Coronary artery (tissue), 2 donors: ENCODE data around the gene BEGAIN.

Source experiments
- DNase-seq: peaks from one replicate; pipeline ENCODE4 v3.0.0-alpha.2; 2017; ENCODE audit warnings: low spot score
- H3K27ac ChIP-seq, 2 donors: fragments of 200-600 bp; sonication (generic); one replicate each; pipeline ENCODE4 v1.5.1; 2016 to 2019
- H3K4me3 ChIP-seq: fragments of 200-600 bp; sonication (generic); 2 replicates; pipeline ENCODE4 v1.5.1; 2016; ENCODE audit warnings: mild to moderate bottlenecking, moderate library complexity
- TF ChIP-seq, protein P1 (sequence below): fragments of 200-600 bp; sonication (generic); IDR thresholded peaks from one replicate; pipeline ENCODE4 v1.5.1; 2019; ENCODE audit warnings: antibody characterized with exemption

BEGAIN gene

GRCh38 chr14:100574642-100575031 lies 12.6 kb downstream of the BEGAIN start:
- TF ChIP-seq, protein P1, sequence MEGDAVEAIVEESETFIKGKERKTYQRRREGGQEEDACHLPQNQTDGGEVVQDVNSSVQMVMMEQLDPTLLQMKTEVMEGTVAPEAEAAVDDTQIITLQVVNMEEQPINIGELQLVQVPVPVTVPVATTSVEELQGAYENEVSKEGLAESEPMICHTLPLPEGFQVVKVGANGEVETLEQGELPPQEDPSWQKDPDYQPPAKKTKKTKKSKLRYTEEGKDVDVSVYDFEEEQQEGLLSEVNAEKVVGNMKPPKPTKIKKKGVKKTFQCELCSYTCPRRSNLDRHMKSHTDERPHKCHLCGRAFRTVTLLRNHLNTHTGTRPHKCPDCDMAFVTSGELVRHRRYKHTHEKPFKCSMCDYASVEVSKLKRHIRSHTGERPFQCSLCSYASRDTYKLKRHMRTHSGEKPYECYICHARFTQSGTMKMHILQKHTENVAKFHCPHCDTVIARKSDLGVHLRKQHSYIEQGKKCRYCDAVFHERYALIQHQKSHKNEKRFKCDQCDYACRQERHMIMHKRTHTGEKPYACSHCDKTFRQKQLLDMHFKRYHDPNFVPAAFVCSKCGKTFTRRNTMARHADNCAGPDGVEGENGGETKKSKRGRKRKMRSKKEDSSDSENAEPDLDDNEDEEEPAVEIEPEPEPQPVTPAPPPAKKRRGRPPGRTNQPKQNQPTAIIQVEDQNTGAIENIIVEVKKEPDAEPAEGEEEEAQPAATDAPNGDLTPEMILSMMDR: no peak
- no peak for DNase-seq

GRCh38 chr14:100573757-100574641 lies 13.2 kb downstream of the BEGAIN start:
- no peak overlapping the region for H3K4me3 ChIP-seq
- TF ChIP-seq, protein P1: no peak
- DNase-seq: no peak
- no peak overlapping the region for H3K27ac ChIP-seq

More at GRCh38 chr14:100574642-100575031, 12.6 kb downstream of the BEGAIN start:
- H3K27ac ChIP-seq: no peak overlapping the region
- no peak overlapping the region for H3K4me3 ChIP-seq

- Histone ChIP-seq H3K27ac (no peak overlapping the region), H3K4me3 (no peak overlapping the region)
- TF ChIP-seq, protein P1: no peak
- DNase-seq: no peak
These were observed 14.0 kb downstream of the BEGAIN start for GRCh38 chr14:100573002-100573756.

DNA sequence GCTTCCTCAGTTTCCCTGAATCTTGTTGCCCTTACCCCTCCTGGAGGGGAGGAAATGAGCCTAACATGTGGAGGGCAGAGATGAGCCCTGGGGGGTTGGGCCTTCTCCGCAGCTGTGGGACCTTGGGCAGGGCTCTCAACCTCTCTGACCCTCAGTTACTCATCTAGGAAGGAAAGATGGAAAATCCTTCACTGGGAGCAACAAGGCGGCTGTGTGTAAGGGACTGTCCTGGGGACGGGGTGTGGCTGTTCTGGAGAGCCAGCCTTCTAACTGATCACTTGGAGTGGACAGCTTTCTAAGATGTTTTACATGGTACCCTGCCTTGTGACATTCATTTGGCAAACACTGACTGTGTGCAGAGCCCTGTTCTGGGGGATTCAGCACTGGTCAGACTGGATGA lies 14.7 kb downstream of the BEGAIN start:
- no peak for DNase-seq
- TF ChIP-seq, protein P1: no peak
- no peak overlapping the region for H3K27ac ChIP-seq
- H3K4me3 ChIP-seq: no peak overlapping the region

- DNase-seq: no peak
These were observed 15.4 kb downstream of the BEGAIN start for GRCh38 chr14:100571837-100572236.

GRCh38 chr14:100570726-100571454 lies 16.3 kb downstream of the BEGAIN start:
- Histone ChIP-seq H3K4me3 (no peak overlapping the region), H3K27ac (no peak overlapping the region)
- DNase-seq: no peak
- TF ChIP-seq, protein P1: no peak

More at GRCh38 chr14:100571837-100572236, 15.4 kb downstream of the BEGAIN start:
- Histone ChIP-seq H3K27ac (no peak overlapping the region), H3K4me3 (no peak overlapping the region)
- TF ChIP-seq, protein P1: no peak
